Naive B cell (primary cell): ENCODE results near the gene TSC22D1. TPM values are rescaled to one million over a fixed set of nuclear protein-coding genes. Genes with fewer than 3 reads are reported as not detected.

Experiments
- ATAC-seq, 2 donors: fragments of 150-1000 bp; cut with Tn5 transposase; 2 replicates each; pipeline ENCODE4 v1.10.0; 2021; ENCODE audit warnings: low read depth in 2 of 2, mild to moderate bottlenecking in 2 of 2, moderate library complexity in 2 of 2
- DNase-seq: peaks from one replicate; pipeline ENCODE4 v3.0.0; 2022
- H3K27ac Mint-ChIP-seq, 6 donors: one replicate each; pipeline ENCODE4 v1.8.0; 2020 to 2022; ENCODE audit warnings: mild to moderate bottlenecking in 6 of 6, mixed read lengths in 6 of 6, moderate library complexity in 5 of 6, inconsistent platforms in 2 of 6
- H3K27me3 Mint-ChIP-seq, 3 donors: one replicate each; pipeline ENCODE4 v1.8.0; 2021 to 2022; ENCODE audit warnings: mixed read lengths in 3 of 3, mild to moderate bottlenecking in 1 of 3
- H3K36me3 Mint-ChIP-seq, 2 donors: one replicate each; pipeline ENCODE4 v1.8.0; 2020 to 2022; ENCODE audit warnings: mixed read lengths in 2 of 2, inconsistent platforms in 1 of 2, mild to moderate bottlenecking in 1 of 2
- H3K4me1 Mint-ChIP-seq, 3 donors: one replicate each; pipeline ENCODE4 v1.8.0; 2020 to 2022; ENCODE audit warnings: mixed read lengths in 3 of 3, inconsistent platforms in 1 of 3, mild to moderate bottlenecking in 1 of 3, moderate library complexity in 1 of 3
- H3K4me3 Mint-ChIP-seq, 8 donors: one replicate each; pipeline ENCODE4 v1.8.0; 2020 to 2022; ENCODE audit warnings: mild to moderate bottlenecking in 8 of 8, mixed read lengths in 8 of 8, moderate library complexity in 8 of 8, inconsistent platforms in 2 of 8
- H3K9me3 Mint-ChIP-seq, 7 donors: one replicate each; pipeline ENCODE4 v1.8.0; 2020 to 2022; ENCODE audit warnings: mixed read lengths in 7 of 7, mild to moderate bottlenecking in 5 of 7, inconsistent platforms in 2 of 7, moderate library complexity in 1 of 7
- polyA plus RNA-seq, 6 donors: library from polyadenylated mRNA; unstranded; fragments of 300-500 nt; fragmentation: Illumina TruSeq; gene quantifications; one replicate each; pipeline ENCODE4 v1.2.3, GENCODE V29; 2021; ENCODE audit warnings: low read depth in 6 of 6

The TSC22D1 gene
- polyA plus RNA-seq, 6 donors from 2014 or later = 3.5 to 10.1 (median 7.0) TPM

DNA sequence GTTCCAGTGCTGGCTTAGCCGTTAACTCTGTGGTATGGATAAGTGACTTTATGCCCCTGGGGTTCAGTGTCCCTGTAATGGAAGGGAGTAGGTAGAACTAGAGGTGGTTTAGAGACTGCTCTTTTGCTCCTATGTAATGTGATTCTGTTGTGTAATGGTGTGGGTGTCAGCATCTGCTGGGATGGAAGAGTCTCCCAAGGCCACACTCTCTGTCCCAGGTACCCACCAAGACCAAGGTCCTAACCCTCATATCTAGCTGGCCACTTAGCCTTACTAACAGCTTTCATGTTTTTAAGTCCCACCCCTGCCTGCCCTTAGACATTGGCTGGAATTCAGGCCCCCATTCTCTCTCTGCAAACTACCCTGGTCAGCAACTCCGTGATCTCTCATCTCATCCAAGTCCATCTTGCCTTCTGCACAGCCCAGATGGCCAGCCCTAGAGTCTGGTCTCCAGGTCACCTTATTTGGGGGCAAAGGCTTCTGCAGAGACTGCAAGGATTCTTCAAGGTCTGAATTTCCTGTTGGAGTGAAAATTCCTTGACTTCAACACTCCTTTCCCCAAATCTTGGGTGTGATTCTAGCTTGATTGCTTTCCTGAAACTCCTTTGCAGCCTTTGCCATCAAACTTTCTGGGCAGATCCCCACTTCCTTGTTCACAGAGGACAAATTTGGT is 154.1 kb downstream of the TSC22D1 start:
- Mint-ChIP-seq H3K4me3 (no peak overlapping the region), H3K36me3 (no peaks in the 10 kb centered on the region), H3K9me3 (no peaks in the 10 kb centered on the region), H3K27me3 (peaks cover 17 to 41% (median 27%) of the 10 kb centered on the region in 3 donors), H3K27ac (no peak overlapping the region), H3K4me1 (peaks cover 0 to 23% (median 22%) of the 10 kb centered on the region in 3 donors)
- DNase-seq (no peak), ATAC-seq (no peak)

DNA sequence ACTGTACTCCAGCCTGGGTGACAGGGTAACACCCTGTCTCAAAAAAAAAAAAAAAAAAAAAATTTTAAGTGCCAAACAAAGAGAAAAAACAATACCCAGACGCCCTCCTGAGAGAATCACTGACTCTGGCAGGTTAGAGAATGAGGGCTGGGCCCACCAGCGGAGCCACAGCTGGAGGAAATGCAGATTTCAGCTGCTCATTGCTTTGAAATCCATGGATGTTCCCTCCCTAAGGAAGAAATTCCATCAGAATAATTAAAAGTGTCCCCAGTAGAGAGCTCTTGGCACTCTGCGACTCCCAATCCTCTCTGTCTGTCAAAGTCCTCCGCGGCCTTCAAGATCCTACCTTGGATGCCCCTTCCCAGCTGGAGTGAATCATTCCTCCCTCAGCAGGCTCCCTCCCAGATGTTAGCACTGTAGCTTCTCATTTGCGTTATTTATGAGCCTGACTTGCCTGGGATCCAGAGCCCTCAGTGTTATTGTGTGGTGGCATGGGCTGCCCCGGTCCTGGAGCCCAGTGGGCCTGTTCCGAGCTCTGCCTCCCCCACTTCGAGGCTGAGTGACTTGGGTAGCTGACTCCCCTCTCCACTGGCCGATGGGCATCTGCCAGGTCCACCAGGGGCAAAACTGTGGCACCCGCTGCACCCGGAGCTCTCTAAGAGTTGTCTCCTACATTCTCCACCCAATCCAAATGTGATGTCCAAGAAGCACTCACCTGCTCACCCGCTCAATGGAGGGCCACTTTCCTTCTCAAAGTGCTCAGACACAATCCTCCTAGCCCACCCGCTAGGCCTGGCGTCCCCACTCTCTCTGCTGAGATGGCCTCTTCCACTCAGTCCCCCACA is 155.5 kb downstream of the TSC22D1 start:
- ATAC-seq (no peak), DNase-seq (no peak)
- peaks cover 0 to 4% (median 0%) of the 10 kb centered on the region in 7 donors for H3K9me3 Mint-ChIP-seq

DNA sequence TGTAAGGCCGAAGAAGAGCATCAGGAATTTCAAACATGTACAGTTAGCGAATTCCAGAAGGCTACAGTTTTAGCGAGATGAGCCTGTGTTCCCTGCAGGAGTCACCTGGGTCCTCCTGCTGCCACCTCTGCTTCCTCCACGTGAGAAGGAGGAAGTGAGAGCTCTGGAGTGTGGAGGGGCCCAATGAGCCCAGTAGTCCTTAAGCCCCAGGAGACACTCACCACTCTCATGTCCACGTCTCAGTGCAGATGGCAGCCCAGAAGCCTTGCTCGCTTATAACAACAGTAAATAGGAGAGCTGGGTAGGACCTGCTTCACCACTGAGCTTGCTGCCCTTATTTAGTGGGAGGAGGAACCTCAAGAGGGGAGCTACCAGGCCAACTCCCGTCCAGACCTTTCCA is 158.3 kb downstream of the TSC22D1 start:
- ATAC-seq = peak; percentile 65 to 72
- Mint-ChIP-seq H3K36me3 (no peaks in the 10 kb centered on the region), H3K27ac (peak overlapping the region in 1 of 6 donors; percentile 45), H3K9me3 (peaks cover 0 to 4% (median 0%) of the 10 kb centered on the region in 7 donors), H3K4me3 (peak overlapping the region in 1 of 8 donors; percentile 1), H3K4me1 (peaks cover 9 to 26% (median 21%) of the 10 kb centered on the region in 3 donors), H3K27me3 (peaks cover 0 to 26% (median 15%) of the 10 kb centered on the region in 3 donors)
- DNase-seq = no peak

More for the DNA sequence above, 155.5 kb downstream of the TSC22D1 start:
- Mint-ChIP-seq H3K27ac (peak overlapping the region in 1 of 6 donors; percentile 81), H3K4me1 (peaks cover 9 to 31% (median 28%) of the 10 kb centered on the region in 3 donors), H3K36me3 (no peaks in the 10 kb centered on the region), H3K27me3 (peaks cover 15 to 49% (median 32%) of the 10 kb centered on the region in 3 donors), H3K4me3 (no peak overlapping the region)

DNA sequence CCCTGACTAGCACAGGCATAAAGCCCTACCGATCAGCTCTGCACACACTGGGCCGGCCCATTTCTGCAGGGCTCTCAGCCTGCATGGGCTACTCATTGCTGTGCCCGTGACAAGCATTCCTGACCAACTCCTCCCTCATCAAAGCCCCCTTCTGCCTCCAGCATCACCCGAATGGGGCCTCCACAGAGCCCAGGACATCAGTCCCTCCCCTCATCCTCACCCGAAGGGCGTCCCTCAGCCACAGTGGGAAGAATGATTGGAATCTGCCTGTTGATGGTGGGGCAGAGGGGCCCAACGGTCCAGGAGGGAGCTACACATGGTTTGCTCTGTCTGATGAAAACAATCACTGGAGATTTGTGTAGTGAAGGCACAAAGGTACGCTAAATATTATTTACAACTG is 158.7 kb downstream of the TSC22D1 start:
- Mint-ChIP-seq H3K27ac (peak overlapping the region in 1 of 6 donors; percentile 45), H3K27me3 (peaks cover 0 to 24% (median 10%) of the 10 kb centered on the region in 3 donors), H3K4me1 (peaks cover 9 to 26% (median 21%) of the 10 kb centered on the region in 3 donors), H3K36me3 (no peaks in the 10 kb centered on the region), H3K9me3 (peaks cover 0 to 4% (median 0%) of the 10 kb centered on the region in 7 donors), H3K4me3 (no peak overlapping the region)
- ATAC-seq (no peak), DNase-seq (no peak)

DNA sequence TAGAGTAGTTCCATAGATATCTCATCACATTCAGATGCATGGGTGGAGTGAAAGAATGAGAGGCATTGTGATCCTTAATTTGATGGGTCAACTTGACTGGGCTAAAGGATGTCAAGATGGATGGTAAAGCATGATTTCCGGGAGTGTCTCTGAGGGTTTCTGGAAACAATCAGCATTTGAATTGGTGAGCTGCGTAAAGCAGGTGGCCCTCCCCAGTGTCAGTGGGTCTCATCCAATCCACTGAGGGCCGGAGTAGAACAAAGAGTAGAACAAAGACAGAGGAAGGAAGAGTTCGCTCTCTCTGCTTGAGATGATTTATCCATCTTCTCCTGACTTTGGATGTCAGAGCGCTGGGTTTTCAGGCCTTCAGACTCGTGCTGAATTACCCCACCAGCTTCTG is 159.4 kb downstream of the TSC22D1 start:
- ATAC-seq (no peak), DNase-seq (no peak)
- H3K4me3 Mint-ChIP-seq = no peak overlapping the region
- H3K9me3 Mint-ChIP-seq = peaks cover 0 to 4% (median 0%) of the 10 kb centered on the region in 7 donors
- H3K27me3 Mint-ChIP-seq = peaks cover 0 to 20% (median 6%) of the 10 kb centered on the region in 3 donors
- peaks cover 9 to 26% (median 21%) of the 10 kb centered on the region in 3 donors for H3K4me1 Mint-ChIP-seq
- H3K36me3 Mint-ChIP-seq = no peaks in the 10 kb centered on the region
- no peak overlapping the region for H3K27ac Mint-ChIP-seq

DNA sequence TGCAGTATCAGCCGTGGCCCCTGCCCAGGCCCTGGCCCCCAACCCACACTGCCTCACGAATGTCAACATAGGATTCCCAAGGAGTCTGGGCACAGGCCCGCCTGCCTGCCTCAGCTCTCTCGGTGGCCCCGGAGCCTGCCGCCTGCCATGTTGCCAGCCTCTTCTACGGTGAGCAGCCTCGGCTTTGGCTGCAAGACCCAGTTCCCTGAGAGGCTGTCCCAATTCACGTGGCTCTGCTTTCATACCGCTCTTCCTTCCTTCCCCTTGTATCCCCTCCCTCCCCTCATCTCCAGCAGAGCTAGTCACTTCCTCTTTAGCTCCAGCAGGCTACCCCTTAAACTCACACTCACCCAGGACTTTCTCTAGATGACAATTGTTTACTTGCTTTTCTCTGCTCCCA is 159.8 kb downstream of the TSC22D1 start:
- Mint-ChIP-seq H3K9me3 (peaks cover 0 to 4% (median 0%) of the 10 kb centered on the region in 7 donors), H3K4me1 (peaks cover 9 to 26% (median 21%) of the 10 kb centered on the region in 3 donors), H3K36me3 (no peaks in the 10 kb centered on the region), H3K27ac (peak overlapping the region in 1 of 6 donors; percentile 87), H3K27me3 (peaks cover 0 to 16% (median 6%) of the 10 kb centered on the region in 3 donors), H3K4me3 (peak overlapping the region in 2 of 8 donors; percentile 23 to 36)
- ATAC-seq (peak; percentile 61 to 74), DNase-seq (no peak)

DNA sequence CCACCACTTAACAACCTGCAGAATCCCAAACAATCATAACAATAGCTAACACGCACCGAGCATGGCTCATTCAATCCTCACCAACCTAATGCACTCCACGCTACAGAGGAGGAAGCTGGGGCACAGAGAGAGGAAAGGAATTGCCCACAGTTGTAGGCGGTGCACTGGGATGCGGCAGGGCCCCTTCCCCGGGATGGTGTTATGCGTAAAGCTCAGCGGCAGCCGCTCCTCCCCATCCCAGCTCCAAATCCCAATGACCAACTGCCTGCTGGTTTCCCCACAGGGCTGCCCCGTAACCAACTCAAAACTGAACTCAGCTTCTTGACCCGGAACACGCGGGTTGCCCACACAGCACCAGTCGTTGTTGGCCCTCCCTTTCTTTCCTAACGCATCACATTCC is 160.3 kb downstream of the TSC22D1 start:
- H3K4me1 Mint-ChIP-seq = peaks cover 9 to 26% (median 21%) of the 10 kb centered on the region in 3 donors
- no peak overlapping the region for H3K4me3 Mint-ChIP-seq
- H3K27ac Mint-ChIP-seq = peak overlapping the region in 1 of 6 donors; percentile 87
- DNase-seq (no peak), ATAC-seq (no peak)
- H3K27me3 Mint-ChIP-seq = peaks cover 0 to 14% (median 6%) of the 10 kb centered on the region in 3 donors
- H3K36me3 Mint-ChIP-seq = no peaks in the 10 kb centered on the region
- peaks cover 0 to 4% (median 0%) of the 10 kb centered on the region in 7 donors for H3K9me3 Mint-ChIP-seq

DNA sequence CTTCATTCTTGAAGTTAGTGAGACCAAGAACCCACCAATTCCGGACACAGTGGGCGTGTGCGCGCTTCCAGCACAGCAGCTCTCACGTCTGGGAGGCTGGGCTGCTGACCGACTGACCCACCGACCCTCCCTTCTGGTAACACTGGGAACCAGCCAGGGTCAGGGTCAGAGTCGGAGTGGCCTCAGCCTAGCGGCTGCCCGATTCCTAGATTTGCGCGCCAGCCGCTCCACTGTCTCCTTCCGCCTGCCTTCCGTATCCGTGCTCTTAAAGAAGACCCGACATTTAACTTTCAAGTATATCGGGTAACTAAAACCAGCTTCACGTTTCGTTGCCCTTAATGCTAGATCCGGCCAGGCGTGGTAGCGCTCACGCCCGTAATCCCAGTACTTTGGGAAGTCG is 161.4 kb downstream of the TSC22D1 start:
- Mint-ChIP-seq H3K4me3 (peak overlapping the region in 1 of 8 donors; percentile 71), H3K27me3 (peaks cover 0 to 24% (median 11%) of the 10 kb centered on the region in 3 donors)
- ATAC-seq = no peak

DNA sequence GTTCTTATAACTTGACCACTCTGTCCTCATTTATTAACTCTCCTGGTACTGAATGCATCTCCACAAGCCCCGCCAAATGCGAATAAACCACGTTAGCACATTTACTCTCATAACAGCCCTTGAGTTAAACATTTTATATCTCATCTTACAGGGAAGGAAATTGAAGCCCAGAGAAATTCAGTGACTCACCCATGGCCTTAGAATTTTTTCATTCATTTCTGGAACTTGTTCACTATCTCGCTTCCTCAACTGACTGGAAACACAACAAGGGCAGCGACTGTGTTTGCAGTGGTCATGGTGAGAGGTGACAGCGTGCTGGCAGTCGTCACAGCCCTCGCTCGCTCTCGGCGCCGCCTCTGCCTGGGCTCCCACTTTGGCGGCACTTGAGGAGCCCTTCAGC is 163.0 kb downstream of the TSC22D1 start:
- Mint-ChIP-seq H3K4me1 (peaks cover 9 to 23% (median 21%) of the 10 kb centered on the region in 3 donors), H3K27ac (no peak overlapping the region), H3K36me3 (no peaks in the 10 kb centered on the region), H3K9me3 (peaks cover 0 to 4% (median 0%) of the 10 kb centered on the region in 7 donors), H3K27me3 (peaks cover 4 to 33% (median 11%) of the 10 kb centered on the region in 3 donors), H3K4me3 (no peak overlapping the region)
- DNase-seq = no peak
- no peak for ATAC-seq

More for the DNA sequence above, 161.4 kb downstream of the TSC22D1 start:
- Mint-ChIP-seq H3K9me3 (peaks cover 0 to 4% (median 0%) of the 10 kb centered on the region in 7 donors), H3K4me1 (peaks cover 9 to 26% (median 25%) of the 10 kb centered on the region in 3 donors), H3K36me3 (no peaks in the 10 kb centered on the region), H3K27ac (no peak overlapping the region)
- no peak for DNase-seq

DNA sequence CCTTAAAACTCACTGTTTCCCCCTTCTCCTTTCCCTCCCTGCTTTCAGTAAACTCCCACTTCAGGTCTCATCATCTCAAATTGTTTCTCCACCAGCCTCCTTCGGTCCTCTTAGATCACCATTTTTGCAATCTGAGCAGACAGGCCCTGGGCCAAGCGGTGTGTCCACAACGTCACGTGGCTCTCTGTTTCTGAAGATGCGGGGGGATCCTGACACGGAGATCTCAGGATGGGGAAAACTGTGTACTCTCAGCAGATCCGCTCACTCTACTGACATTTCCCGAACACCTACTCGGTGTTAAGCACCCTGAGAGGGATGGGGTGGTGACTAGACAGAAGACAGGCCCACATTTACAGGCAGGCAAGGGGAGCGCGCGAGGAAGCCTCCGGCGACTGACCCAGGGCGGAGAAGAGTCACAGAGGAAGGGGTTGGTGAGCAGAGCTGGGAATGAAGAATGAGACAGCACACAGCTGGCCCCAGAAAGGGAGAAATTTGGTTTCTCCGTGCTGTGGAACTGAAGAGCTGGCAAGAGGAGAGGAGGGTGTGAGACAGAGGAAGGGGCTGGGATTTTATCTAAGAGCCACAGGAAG is 163.7 kb downstream of the TSC22D1 start:
- Mint-ChIP-seq H3K4me3 (no peak overlapping the region), H3K9me3 (peaks cover 0 to 4% (median 0%) of the 10 kb centered on the region in 7 donors), H3K27ac (peak overlapping the region in 1 of 6 donors; percentile 68), H3K36me3 (no peaks in the 10 kb centered on the region), H3K4me1 (peaks cover 9 to 16% (median 14%) of the 10 kb centered on the region in 3 donors), H3K27me3 (peaks cover 5 to 33% (median 11%) of the 10 kb centered on the region in 3 donors)
- no peak for DNase-seq
- ATAC-seq = no peak

DNA sequence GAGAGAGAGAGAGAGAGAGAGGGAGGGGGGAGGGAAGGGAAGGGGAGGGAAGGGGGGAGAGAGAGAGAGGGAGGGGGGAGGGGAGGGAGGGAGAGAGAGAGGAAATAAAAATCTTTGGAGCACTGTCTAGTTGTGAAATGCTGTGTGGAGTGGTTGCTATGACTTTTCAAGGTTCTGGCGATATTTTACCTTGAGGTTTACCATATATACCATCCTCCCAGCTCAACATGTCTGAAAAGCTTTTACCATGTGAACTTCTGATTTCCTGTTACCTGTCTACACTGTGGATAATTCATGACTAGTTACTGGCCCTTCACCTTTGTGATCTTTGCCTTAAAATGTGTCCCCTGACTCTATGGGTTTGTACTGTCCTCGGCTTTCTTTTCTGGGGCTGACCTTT is 164.3 kb downstream of the TSC22D1 start:
- ATAC-seq (no peak), DNase-seq (no peak)
- peaks cover 0 to 4% (median 0%) of the 10 kb centered on the region in 7 donors for H3K9me3 Mint-ChIP-seq
- H3K36me3 Mint-ChIP-seq = no peaks in the 10 kb centered on the region
- H3K27me3 Mint-ChIP-seq = peaks cover 11 to 39% (median 16%) of the 10 kb centered on the region in 3 donors
- peaks cover 9 to 13% (median 12%) of the 10 kb centered on the region in 3 donors for H3K4me1 Mint-ChIP-seq
- no peak overlapping the region for H3K27ac Mint-ChIP-seq
- no peak overlapping the region for H3K4me3 Mint-ChIP-seq

DNA sequence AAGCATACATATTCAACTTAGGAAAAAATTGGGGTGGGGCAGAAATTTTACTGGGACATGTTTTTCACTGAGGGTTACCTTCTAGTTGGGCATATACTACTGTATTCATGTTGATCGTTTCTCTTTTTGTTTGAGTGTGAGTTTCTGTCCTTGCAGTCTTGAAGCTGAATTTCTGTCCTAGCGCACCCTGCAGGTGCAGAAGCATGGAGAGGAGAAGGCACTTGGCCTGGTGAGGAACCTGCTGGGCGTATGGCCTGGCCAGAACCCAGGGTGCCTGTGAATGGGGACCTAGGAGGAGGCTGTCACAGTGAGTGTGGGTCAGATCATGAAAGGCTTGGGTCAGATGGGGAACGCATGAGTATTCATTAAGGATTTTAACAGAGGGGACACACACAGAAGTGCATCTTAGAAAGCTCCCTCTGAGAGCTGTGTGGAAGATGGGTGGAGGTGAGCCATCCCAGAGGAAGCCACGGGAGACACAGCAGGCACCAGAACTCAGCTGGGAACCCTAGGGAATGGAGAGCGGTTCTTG is 165.7 kb downstream of the TSC22D1 start:
- Mint-ChIP-seq H3K27ac (peak overlapping the region in 1 of 6 donors; percentile 29), H3K27me3 (peaks cover 17 to 45% (median 23%) of the 10 kb centered on the region in 3 donors), H3K4me1 (peaks cover 0 to 5% (median 2%) of the 10 kb centered on the region in 3 donors), H3K36me3 (no peaks in the 10 kb centered on the region), H3K9me3 (no peaks in the 10 kb centered on the region), H3K4me3 (no peak overlapping the region)
- ATAC-seq (no peak), DNase-seq (no peak)

DNA sequence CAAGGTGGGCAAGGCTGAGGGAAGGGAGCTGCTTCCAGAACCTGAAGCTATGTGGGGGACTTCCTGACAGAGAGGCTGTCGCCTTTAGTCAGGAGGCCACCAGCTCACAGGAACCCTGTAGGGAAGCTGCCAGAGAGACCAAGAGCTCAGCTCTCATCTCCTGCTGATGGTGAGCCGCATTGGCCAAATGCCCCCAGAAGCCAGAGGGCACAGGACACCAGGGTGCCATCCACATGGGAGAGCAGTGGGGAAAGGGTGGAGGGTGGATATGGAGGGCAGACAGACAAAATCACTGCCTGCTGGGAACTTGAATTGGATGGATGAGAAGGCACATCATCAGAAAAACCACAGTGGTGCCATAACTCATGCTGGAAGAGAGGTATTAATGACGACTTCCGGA is 166.5 kb downstream of the TSC22D1 start:
- Mint-ChIP-seq H3K4me3 (no peak overlapping the region), H3K36me3 (no peaks in the 10 kb centered on the region), H3K4me1 (peaks cover 0 to 5% (median 0%) of the 10 kb centered on the region in 3 donors), H3K9me3 (no peaks in the 10 kb centered on the region), H3K27me3 (peaks cover 17 to 51% (median 31%) of the 10 kb centered on the region in 3 donors), H3K27ac (no peak overlapping the region)
- ATAC-seq = no peak
- DNase-seq = no peak
